Sigmoid colon (tissue), 4 donors: ENCODE data around the gene DHRS7.

Experiments used
- CTCF ChIP-seq, 4 experiments: fragments of 450-650 bp in 3 of 4; fragments of 200-600 bp in 1 of 4; IDR thresholded peaks; one replicate each; pipeline ENCODE4 v1.5.1; 2016 to 2019; ENCODE audit warnings: antibody characterized with exemption in 4 of 4, mild to moderate bottlenecking in 3 of 4, moderate library complexity in 2 of 4
- EP300 ChIP-seq, 4 donors: sonication (generic); formaldehyde crosslinking; IDR thresholded peaks; one replicate each; pipeline ENCODE4 v1.6.1; 2017; ENCODE audit warnings: antibody characterized with exemption in 4 of 4
- POLR2AphosphoS5 ChIP-seq, 4 donors: sonication (generic); formaldehyde crosslinking; IDR thresholded peaks; one replicate each; pipeline ENCODE4 v1.6.1; 2017; ENCODE audit warnings: antibody characterized with exemption in 4 of 4

GRCh38 chr14:60178164-60178563 is 13.0 kb upstream of the DHRS7 start:
- no peak for TF ChIP-seq EP300 (IDR thresholded peaks at IDR 0.05)
- TF ChIP-seq CTCF (IDR thresholded peaks at IDR 0.05): no peak
- no peak for TF ChIP-seq POLR2AphosphoS5 (IDR thresholded peaks at IDR 0.05)
